H1 (cell line): ENCODE results near the gene ALKAL2. TPM values are rescaled to one million over a fixed set of nuclear protein-coding genes. Genes with fewer than 3 reads are reported as not detected.

Source experiments
- BACH1 ChIP-seq: IDR thresholded peaks from 2 replicates; pipeline ENCODE4 v1.6.1; 2012; ENCODE audit warnings: low read length, improper control_type of control experiment
- CHD1 ChIP-seq: IDR thresholded peaks from 2 replicates; pipeline ENCODE4 v1.6.1; 2012; ENCODE audit warnings: low read depth, low read length, improper control_type of control experiment
- NANOG ChIP-seq: IDR thresholded peaks from 2 replicates; pipeline ENCODE4 v1.6.1; 2011; ENCODE audit warnings: low read length, low read depth, mild to moderate bottlenecking, inconsistent platforms; ENCODE audit not compliant: insufficient read depth, poor library complexity, severe bottlenecking
- RAD21 ChIP-seq, 2 experiments: IDR thresholded peaks in 1 of 2; conservative IDR thresholded peaks in 1 of 2; 2 replicates each; pipeline ENCODE4 v1.6.1; 2011; ENCODE audit warnings: low read depth in 2 of 2, low read length in 2 of 2, improper control_type of control experiment in 1 of 2, inconsistent platforms in 1 of 2, mild to moderate bottlenecking in 1 of 2, moderate library complexity in 1 of 2
- RXRA ChIP-seq: IDR thresholded peaks from 2 replicates; pipeline ENCODE4 v1.6.1; 2011; ENCODE audit warnings: low read depth, mild to moderate bottlenecking, low read length, moderate library complexity; ENCODE audit not compliant: insufficient read depth
- SP2 ChIP-seq: IDR thresholded peaks from 2 replicates; pipeline ENCODE4 v1.6.1; 2012; ENCODE audit warnings: mild to moderate bottlenecking, low read length, inconsistent platforms
- SUZ12 ChIP-seq: fragments of 200-600 bp; sonication (generic); IDR thresholded peaks from 2 replicates; pipeline ENCODE4 v1.6.1; 2012; ENCODE audit warnings: mild to moderate bottlenecking, inconsistent platforms, low read length, moderate library complexity, mixed read lengths
- TEAD4 ChIP-seq: IDR thresholded peaks from 2 replicates; pipeline ENCODE4 v1.6.1; 2012; ENCODE audit warnings: low read depth, low read length, inconsistent platforms, mixed read lengths
- polyA plus RNA-seq, 7 experiments: library from polyadenylated mRNA; depleted of rRNA in 3 of 7; stranded (reverse) in 5 of 7; unstranded in 2 of 7; fragments of >200 nt in 5 of 7; fragments of 200-250 nt in 2 of 7; gene quantifications; 1 replicate in 5 of 7; 2 replicates in 1 of 7; 4 replicates in 1 of 7; pipeline versions ENCODE4 v1.2.1 to v1.2.3, GENCODE V29; 2011 to 2013; ENCODE audit warnings: missing spikeins in 2 of 7, mixed read lengths in 2 of 7
- total RNA-seq: library from RNA; stranded (reverse); fragmentation: NEBNext Ultra II Directional; extraction: Animal tissue kit (Norgen Biotek cat#: 25700); gene quantifications from 2 replicates; pipeline ENCODE4 v1.2.1, GENCODE V29; 2021
- TF ChIP-seq, protein P1 (sequence below), 3 experiments: IDR thresholded peaks; 1 replicate in 2 of 3; 2 replicates in 1 of 3; pipeline versions ENCODE4 v1.5.1 to v1.6.1; 2011; ENCODE audit warnings: low read length in 3 of 3, mild to moderate bottlenecking in 3 of 3, inconsistent platforms in 2 of 3, low read depth in 1 of 3, moderate library complexity in 1 of 3; ENCODE audit not compliant: insufficient read depth in 1 of 3; ENCODE audit errors: control extremely low read depth in 1 of 3
- TF ChIP-seq, protein P2 (sequence below): IDR thresholded peaks from 2 replicates; pipeline ENCODE4 v1.6.1; 2012; ENCODE audit warnings: low read length, inconsistent platforms
- TF ChIP-seq, protein P3 (sequence below): IDR thresholded peaks from 2 replicates; pipeline ENCODE4 v1.6.1; 2012; ENCODE audit warnings: inconsistent platforms

Gene ALKAL2
- total and polyA plus RNA-seq, 2 of the 8 experiments (the other 6 are each of a cell fraction or from before 2014, with no cell fraction given), result 4.6 to 11.5 TPM

DNA sequence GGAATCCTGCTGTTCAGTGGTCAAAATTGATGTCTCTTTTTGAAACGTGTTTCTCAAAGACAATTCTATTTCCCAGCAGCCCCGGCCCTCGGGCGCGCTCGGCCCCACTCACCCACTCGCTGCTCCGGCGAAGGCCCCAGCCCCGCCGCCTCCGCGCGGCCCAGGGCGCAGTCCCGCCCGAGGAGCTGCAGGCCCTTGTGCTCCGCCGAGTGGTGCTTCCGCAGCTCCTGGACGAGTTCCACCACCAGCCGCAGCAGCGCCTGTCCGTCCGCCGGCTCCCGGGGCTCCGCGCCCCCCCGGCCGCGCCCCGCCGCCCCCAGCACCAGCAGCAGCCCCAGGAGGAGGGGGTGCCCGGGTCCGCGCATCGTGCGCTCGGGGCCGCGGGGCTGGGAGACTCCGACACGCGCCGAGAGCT lies 413 bp downstream of the ALKAL2 start (continued):
- TF ChIP-seq, protein P1, sequence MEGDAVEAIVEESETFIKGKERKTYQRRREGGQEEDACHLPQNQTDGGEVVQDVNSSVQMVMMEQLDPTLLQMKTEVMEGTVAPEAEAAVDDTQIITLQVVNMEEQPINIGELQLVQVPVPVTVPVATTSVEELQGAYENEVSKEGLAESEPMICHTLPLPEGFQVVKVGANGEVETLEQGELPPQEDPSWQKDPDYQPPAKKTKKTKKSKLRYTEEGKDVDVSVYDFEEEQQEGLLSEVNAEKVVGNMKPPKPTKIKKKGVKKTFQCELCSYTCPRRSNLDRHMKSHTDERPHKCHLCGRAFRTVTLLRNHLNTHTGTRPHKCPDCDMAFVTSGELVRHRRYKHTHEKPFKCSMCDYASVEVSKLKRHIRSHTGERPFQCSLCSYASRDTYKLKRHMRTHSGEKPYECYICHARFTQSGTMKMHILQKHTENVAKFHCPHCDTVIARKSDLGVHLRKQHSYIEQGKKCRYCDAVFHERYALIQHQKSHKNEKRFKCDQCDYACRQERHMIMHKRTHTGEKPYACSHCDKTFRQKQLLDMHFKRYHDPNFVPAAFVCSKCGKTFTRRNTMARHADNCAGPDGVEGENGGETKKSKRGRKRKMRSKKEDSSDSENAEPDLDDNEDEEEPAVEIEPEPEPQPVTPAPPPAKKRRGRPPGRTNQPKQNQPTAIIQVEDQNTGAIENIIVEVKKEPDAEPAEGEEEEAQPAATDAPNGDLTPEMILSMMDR (IDR thresholded peaks at IDR 0.05; ENCODE audit: control extremely low read depth in 1 of 3, insufficient read depth in 1 of 3, low read depth in 1 of 3, low read length in 3 of 3), result no peak; a peak in 1 of 4 replicates
- no peak for TF ChIP-seq TEAD4
- TF ChIP-seq SP2, result no peak
- no peak; the same call in 1 of the 2 replicates for TF ChIP-seq SUZ12
- TF ChIP-seq BACH1, result no peak
- no peak for TF ChIP-seq RAD21 (IDR thresholded peaks at IDR 0.05 in 1 of 2, conservative IDR thresholded peaks at IDR 0.05 in 1 of 2; ENCODE audit: low read depth in 2 of 2, low read length in 2 of 2)
- no peak for TF ChIP-seq NANOG
- TF ChIP-seq, protein P2, sequence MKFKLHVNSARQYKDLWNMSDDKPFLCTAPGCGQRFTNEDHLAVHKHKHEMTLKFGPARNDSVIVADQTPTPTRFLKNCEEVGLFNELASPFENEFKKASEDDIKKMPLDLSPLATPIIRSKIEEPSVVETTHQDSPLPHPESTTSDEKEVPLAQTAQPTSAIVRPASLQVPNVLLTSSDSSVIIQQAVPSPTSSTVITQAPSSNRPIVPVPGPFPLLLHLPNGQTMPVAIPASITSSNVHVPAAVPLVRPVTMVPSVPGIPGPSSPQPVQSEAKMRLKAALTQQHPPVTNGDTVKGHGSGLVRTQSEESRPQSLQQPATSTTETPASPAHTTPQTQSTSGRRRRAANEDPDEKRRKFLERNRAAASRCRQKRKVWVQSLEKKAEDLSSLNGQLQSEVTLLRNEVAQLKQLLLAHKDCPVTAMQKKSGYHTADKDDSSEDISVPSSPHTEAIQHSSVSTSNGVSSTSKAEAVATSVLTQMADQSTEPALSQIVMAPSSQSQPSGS, result no peak
- TF ChIP-seq, protein P3, sequence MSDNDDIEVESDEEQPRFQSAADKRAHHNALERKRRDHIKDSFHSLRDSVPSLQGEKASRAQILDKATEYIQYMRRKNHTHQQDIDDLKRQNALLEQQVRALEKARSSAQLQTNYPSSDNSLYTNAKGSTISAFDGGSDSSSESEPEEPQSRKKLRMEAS, result peak; percentile 27; the same call in 1 of the 2 replicates
- no peak for TF ChIP-seq RXRA
- TF ChIP-seq CHD1, result peak; percentile 24; the same call in 1 of the 2 replicates
